Measurements from ENCODE around the gene METTL2A. TPM values are rescaled to one million over a fixed set of nuclear protein-coding genes. Genes with fewer than 3 reads are reported as not detected.
"Not testable (repeated sequence)": the region's sequence is repeated elsewhere in the genome, so short reads cannot be mapped to it uniquely, and the experiment has no call there.

Gene METTL2A
- total RNA-seq, 4 donors from 2014 or later: 12.2 to 14.3 (median 13.5) TPM

DNA sequence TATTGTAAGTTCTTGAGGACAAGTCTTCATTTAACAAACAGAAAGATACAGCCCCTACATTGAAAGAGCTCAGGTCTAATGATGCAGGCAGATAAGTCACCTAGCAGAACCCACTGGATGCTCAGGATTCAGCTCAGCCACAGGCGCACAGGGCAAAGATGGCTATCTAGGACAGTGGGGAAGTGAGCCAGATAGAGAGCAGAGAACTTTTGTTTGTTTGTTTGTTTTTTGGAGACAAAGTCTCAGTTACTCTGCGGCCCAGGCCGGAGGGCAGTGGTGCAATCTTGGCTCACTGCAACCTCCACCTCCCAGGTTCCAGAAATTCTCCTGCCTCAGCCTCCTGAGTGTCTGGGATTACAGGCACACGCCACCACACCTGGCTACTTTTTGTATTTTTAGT, 20.4 kb downstream of the METTL2A start:
- peaks cover 69 to 96% (median 86%) of the 10 kb centered on the region in 4 donors for H3K36me3 ChIP-seq
- intact Hi-C loops (cut with DNase I): no loop called here
- no peaks in the 10 kb centered on the region for H3K27me3 ChIP-seq
- no peak for DNase-seq (ENCODE audit: extremely low spot score)
- no peaks in the 10 kb centered on the region for H3K9me3 ChIP-seq
- no peak overlapping the region for H3K4me3 ChIP-seq
- H3K27ac ChIP-seq (replicated peaks in 1 of 4): no peak overlapping the region
- H3K4me1 ChIP-seq: no peaks in the 10 kb centered on the region
- WGBS: 92% methylated on average over 4 of the region's 4 CpGs
- TF ChIP-seq EP300 (IDR thresholded peaks at IDR 0.05) (no peak), POLR2AphosphoS5 (IDR thresholded peaks at IDR 0.05) (no peak), POLR2A (IDR thresholded peaks at IDR 0.05; ENCODE audit: low read depth) (no peak)
- TF ChIP-seq, protein P1, sequence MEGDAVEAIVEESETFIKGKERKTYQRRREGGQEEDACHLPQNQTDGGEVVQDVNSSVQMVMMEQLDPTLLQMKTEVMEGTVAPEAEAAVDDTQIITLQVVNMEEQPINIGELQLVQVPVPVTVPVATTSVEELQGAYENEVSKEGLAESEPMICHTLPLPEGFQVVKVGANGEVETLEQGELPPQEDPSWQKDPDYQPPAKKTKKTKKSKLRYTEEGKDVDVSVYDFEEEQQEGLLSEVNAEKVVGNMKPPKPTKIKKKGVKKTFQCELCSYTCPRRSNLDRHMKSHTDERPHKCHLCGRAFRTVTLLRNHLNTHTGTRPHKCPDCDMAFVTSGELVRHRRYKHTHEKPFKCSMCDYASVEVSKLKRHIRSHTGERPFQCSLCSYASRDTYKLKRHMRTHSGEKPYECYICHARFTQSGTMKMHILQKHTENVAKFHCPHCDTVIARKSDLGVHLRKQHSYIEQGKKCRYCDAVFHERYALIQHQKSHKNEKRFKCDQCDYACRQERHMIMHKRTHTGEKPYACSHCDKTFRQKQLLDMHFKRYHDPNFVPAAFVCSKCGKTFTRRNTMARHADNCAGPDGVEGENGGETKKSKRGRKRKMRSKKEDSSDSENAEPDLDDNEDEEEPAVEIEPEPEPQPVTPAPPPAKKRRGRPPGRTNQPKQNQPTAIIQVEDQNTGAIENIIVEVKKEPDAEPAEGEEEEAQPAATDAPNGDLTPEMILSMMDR (IDR thresholded peaks at IDR 0.05): no peak

DNA sequence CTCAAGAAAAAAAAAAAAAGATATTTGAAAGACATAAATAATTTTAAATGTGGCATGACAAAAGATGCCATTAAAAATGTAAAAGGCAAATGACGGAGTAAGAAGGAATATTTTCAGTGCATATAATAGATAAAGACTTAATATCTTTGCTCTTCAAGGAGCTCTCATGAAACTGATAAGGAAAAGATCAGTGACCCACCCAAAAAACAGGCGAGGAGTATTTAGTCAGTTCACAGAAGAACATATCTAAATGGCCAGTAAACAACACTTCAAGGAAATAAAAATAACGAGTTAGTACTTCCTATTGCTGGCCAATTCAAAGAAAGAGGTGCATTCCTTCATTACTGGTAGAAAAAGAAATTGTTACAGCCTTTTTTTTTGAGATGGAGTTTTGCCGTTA, 22.1 kb downstream of the METTL2A start:
- H3K4me1 ChIP-seq: not testable (repeated sequence)

DNA sequence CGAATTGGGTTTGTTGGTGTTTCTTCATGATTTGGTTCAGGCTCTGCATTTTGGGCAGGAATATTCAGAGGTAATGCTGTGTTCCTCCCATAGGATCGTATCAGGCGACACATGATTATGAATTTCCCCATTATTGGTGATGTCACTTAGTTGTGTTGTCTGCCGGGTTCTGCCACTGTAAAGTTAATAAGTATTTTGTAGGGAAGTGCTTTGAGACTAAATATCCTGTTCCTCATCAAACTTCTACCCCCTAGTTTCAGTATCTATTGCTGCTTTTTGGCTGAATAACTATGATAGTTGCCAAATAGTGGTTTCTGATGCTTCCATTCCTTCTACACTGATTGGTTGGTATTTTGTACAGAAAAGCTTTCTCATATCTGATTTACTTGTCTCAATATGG, 28.5 kb downstream of the METTL2A start:
- H3K27ac ChIP-seq (replicated peaks in 1 of 4); intact Hi-C loops (cut with DNase I): not testable (repeated sequence)
- 83% methylated on average over 4 of the region's 4 CpGs for whole genome bisulfite sequencing

More for the DNA sequence above, 22.1 kb downstream of the METTL2A start:
- 96% methylated on average over 4 of the region's 4 CpGs for WGBS
- H3K9me3 ChIP-seq; DNase-seq (ENCODE audit: extremely low spot score); H3K27me3 ChIP-seq; intact Hi-C loops (cut with DNase I); H3K4me3 ChIP-seq; H3K27ac ChIP-seq (replicated peaks in 1 of 4): not testable (repeated sequence)
- peaks cover 64 to 95% (median 83%) of the 10 kb centered on the region in 4 donors for H3K36me3 ChIP-seq

DNA sequence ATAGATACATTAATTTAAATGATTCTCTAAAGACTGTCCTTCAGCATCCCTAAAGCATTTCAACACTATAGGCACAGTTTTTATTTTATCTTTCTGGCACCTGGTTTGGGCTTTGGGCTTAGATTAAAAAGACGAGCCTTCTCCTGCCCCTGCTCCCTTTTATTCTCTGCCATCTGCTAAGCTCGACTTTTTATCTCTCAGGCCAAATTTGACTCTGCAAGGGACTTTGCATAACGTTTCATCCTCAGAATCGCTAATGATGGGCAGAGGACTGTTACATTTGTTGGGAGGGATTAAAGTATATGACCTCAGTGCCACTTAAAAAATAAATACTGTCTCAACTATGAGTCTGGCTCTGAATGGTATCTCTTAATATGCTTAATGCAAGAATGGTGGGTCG, 29.3 kb downstream of the METTL2A start:
- H3K27me3 ChIP-seq; H3K4me1 ChIP-seq; DNase-seq (ENCODE audit: extremely low spot score); H3K4me3 ChIP-seq; intact Hi-C loops (cut with DNase I); H3K9me3 ChIP-seq; H3K27ac ChIP-seq (replicated peaks in 1 of 4): not testable (repeated sequence)
- 79% methylated on average over 5 of the region's 5 CpGs for WGBS
- peaks cover 12 to 22% (median 16%) of the 10 kb centered on the region in 4 donors for H3K36me3 ChIP-seq

More for the DNA sequence above, 28.5 kb downstream of the METTL2A start:
- H3K4me3 ChIP-seq; H3K9me3 ChIP-seq; H3K27me3 ChIP-seq; H3K4me1 ChIP-seq; DNase-seq (ENCODE audit: extremely low spot score): not testable (repeated sequence)
- peaks cover 21 to 31% (median 24%) of the 10 kb centered on the region in 4 donors for H3K36me3 ChIP-seq

DNA sequence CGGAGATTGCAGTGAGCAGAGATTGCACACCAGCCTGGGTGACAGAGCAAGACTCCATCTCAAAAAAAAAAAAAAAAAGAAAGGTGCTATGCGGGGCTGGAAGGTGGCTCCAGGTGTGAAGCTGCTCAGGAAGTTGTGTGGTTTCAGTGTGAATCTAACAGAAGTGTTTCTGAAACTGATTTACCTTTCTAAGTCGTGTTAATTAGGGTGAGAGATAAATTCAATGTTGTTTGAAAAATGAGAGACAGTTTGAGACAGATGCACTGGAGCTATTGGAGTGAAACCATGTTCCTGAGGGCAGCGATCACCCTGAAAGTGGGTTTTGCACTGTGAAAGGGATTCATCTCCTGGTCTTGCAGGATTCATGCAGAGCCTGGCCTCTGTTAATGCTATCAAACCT, 30.0 kb downstream of the METTL2A start:
- peaks cover 6 to 16% (median 10%) of the 10 kb centered on the region in 4 donors for H3K36me3 ChIP-seq
- intact Hi-C loops (cut with DNase I); H3K27me3 ChIP-seq; H3K27ac ChIP-seq (replicated peaks in 1 of 4); H3K9me3 ChIP-seq; H3K4me3 ChIP-seq; H3K4me1 ChIP-seq; DNase-seq (ENCODE audit: extremely low spot score): not testable (repeated sequence)
- 90% methylated on average over 4 of the region's 4 CpGs for WGBS

DNA sequence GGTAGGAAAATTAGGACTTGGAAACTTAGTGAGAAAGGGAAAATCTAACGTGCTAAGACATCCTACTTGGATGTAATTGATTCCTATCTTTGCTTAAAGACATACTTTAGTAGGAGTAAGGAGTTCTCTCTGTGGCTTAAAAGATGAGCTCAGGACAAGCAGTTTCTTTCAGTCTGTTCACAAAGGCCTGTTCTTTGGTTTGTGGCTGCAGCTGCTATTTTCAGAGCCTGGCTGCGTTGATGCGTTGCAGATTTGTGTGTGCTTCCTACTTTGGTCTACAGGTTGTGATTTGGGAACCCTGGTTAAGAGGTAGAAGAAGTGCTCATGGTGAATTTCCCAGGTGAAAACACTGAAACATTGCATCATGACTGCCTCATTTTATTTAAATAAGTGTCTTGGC, 30.4 kb downstream of the METTL2A start:
- H3K4me3 ChIP-seq; H3K4me1 ChIP-seq; H3K27me3 ChIP-seq; H3K27ac ChIP-seq (replicated peaks in 1 of 4); DNase-seq (ENCODE audit: extremely low spot score); intact Hi-C loops (cut with DNase I); H3K9me3 ChIP-seq: not testable (repeated sequence)
- 93% methylated on average over 3 of the region's 3 CpGs for WGBS
- peaks cover 3 to 12% (median 6%) of the 10 kb centered on the region in 4 donors for H3K36me3 ChIP-seq

DNA sequence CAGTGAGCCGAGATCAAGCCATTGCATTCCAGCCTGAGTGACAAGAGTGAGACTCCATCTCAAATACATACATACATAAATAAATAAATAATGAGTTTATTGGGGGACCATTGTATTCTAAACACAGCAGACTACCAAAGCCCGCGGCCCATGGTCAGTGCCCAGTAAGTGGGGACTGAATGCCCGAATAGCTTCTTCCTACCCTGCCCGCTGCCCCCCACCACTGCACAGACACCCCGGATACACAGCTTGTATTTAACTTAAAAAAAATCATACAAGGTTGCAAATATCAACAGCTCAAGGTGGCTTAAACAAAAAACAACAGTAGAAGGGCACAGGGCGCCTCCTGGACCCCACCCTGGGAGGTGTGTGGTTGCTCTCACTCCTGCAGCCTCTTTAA, 32.3 kb downstream of the METTL2A start:
- no peaks in the 10 kb centered on the region for H3K4me1 ChIP-seq
- intact Hi-C loops (cut with DNase I): no loop called here
- no peak for DNase-seq (ENCODE audit: extremely low spot score)
- no peaks in the 10 kb centered on the region for H3K27me3 ChIP-seq
- no peak overlapping the region for H3K27ac ChIP-seq (replicated peaks in 1 of 4)
- H3K4me3 ChIP-seq: no peak overlapping the region
- TF ChIP-seq EP300 (IDR thresholded peaks at IDR 0.05) (no peak), POLR2AphosphoS5 (IDR thresholded peaks at IDR 0.05) (no peak), POLR2A (IDR thresholded peaks at IDR 0.05; ENCODE audit: low read depth) (no peak)
- TF ChIP-seq, protein P1 (IDR thresholded peaks at IDR 0.05): no peak
- no peaks in the 10 kb centered on the region for H3K36me3 ChIP-seq
- H3K9me3 ChIP-seq: no peaks in the 10 kb centered on the region
- 99% methylated on average over 7 of the region's 7 CpGs for WGBS

DNA sequence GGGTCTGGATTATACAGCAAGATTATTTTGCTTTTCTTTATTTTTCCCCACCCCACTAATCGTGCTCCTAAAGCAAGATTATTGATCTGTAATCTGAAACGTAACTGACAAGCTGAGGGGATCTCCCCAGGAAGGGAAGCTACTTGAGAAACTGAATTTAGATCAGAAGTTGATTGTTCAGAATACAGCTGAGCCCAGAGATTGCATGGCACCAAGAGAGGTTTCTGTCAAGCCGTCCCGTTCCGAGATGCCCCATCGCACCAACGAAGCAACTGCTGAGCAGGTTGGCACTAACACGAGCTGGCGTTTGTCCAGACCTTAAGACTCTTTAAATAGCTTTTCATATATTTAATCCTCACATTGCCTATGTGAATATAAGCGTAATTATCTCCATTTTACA, 34.8 kb downstream of the METTL2A start:
- WGBS: 79% methylated on average over 10 of the region's 10 CpGs
- intact Hi-C loops (cut with DNase I): not testable (repeated sequence)

DNA sequence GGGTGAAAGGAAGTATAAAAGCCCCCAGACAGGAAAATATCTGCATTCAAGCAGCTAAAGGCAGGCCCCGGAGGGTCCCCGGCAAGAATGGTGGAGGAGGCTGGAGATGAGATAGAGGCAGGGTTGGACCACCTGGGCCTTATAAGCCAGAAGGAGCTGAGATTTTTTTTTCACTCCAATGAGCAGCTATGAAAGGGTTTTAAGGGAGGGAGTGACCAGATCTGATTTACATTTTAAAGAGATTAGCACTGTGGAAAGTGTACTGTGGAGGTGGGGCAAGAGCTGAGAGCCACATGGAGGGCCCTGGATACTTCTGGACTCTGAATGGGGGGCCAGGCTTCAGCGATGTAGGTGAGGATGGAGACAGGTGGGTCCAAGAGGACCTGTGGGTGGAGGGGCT, 40.7 kb downstream of the METTL2A start:
- H3K9me3 ChIP-seq; DNase-seq (ENCODE audit: extremely low spot score); H3K27me3 ChIP-seq; H3K36me3 ChIP-seq; intact Hi-C loops (cut with DNase I); H3K4me1 ChIP-seq; H3K4me3 ChIP-seq; H3K27ac ChIP-seq (replicated peaks in 1 of 4): not testable (repeated sequence)
- WGBS: 93% methylated on average over 3 of the region's 3 CpGs

More for the DNA sequence above, 34.8 kb downstream of the METTL2A start:
- not testable (repeated sequence) for H3K4me1 ChIP-seq; H3K36me3 ChIP-seq; H3K4me3 ChIP-seq; H3K27ac ChIP-seq (replicated peaks in 1 of 4); DNase-seq (ENCODE audit: extremely low spot score); H3K27me3 ChIP-seq; H3K9me3 ChIP-seq

DNA sequence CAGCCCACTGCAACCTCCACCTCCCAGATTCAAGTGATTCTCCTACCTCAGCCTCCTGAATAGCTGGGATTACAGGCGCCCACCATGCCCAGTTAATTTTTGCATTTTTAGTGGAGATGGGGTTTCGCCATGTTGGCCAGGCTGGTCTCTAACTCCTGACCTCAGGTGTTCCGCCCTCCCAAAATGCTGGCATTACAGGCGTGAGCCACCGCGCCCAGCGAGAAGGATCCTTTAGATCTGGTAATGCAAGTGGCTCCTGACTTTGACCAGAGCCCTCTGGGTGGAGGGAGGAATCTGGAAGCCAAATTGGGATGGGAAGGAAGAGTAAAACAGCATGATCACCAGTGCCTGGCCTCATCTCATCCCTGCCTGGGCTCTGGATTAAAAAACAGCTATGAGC, 41.6 kb downstream of the METTL2A start:
- DNase-seq (ENCODE audit: extremely low spot score); H3K27ac ChIP-seq (replicated peaks in 1 of 4); H3K27me3 ChIP-seq; H3K4me1 ChIP-seq; intact Hi-C loops (cut with DNase I); H3K9me3 ChIP-seq; H3K36me3 ChIP-seq; H3K4me3 ChIP-seq: not testable (repeated sequence)
- 97% methylated on average over 7 of the region's 7 CpGs for WGBS

Measured in esophagus muscularis mucosa (tissue), 4 donors.